MM.1S (cell line): ENCODE data around the gene DHRS11.

Experiments
- DNase-seq: peaks from one replicate; pipeline ENCODE4 v3.0.0-alpha.2; 2015
- H2AFZ ChIP-seq: fragments of 300-600 bp; sonication (generic); 2 replicates; pipeline ENCODE4 v1.6.0; 2016; ENCODE audit warnings: antibody characterized with exemption, low read length
- H3F3A ChIP-seq: fragments of 300-600 bp; sonication (generic); 2 replicates; pipeline ENCODE4 v1.6.1; 2016; ENCODE audit warnings: mild to moderate bottlenecking, antibody characterized with exemption, low read length, moderate library complexity, mixed read lengths; ENCODE audit not compliant: insufficient read depth
- H3K27ac ChIP-seq: fragments of 300-600 bp; sonication (generic); 2 replicates; pipeline ENCODE4 v1.5.1; 2016; ENCODE audit warnings: mild to moderate bottlenecking, low read length
- H3K27me3 ChIP-seq: fragments of 300-600 bp; sonication (generic); replicated peaks from 2 replicates; pipeline ENCODE4 v1.6.0; 2016; ENCODE audit warnings: low read length; ENCODE audit not compliant: insufficient read depth
- H3K36me3 ChIP-seq: fragments of 300-600 bp; sonication (generic); replicated peaks from 2 replicates; pipeline ENCODE4 v1.6.1; 2016; ENCODE audit warnings: mild to moderate bottlenecking, low read length, mixed read lengths; ENCODE audit not compliant: insufficient read depth
- H3K4me1 ChIP-seq: fragments of 300-600 bp; sonication (generic); 2 replicates; pipeline ENCODE4 v1.6.1; 2016; ENCODE audit warnings: low read length, mixed read lengths
- H3K4me2 ChIP-seq: fragments of 300-600 bp; sonication (generic); 2 replicates; pipeline ENCODE4 v1.6.0; 2016; ENCODE audit warnings: low read depth, low read length
- H3K4me3 ChIP-seq: fragments of 300-600 bp; sonication (generic); 2 replicates; pipeline ENCODE4 v1.5.1; 2016; ENCODE audit warnings: low read length, mixed read lengths
- H3K79me2 ChIP-seq: fragments of 300-600 bp; sonication (generic); 2 replicates; pipeline ENCODE4 v1.6.1; 2016; ENCODE audit warnings: mixed run types, low read length, mixed read lengths
- H3K9ac ChIP-seq: fragments of 300-600 bp; sonication (generic); 2 replicates; pipeline ENCODE4 v1.6.1; 2016; ENCODE audit warnings: low read length, mixed read lengths
- H3K9me2 ChIP-seq: fragments of 300-600 bp; sonication (generic); replicated peaks from 2 replicates; pipeline ENCODE4 v1.6.1; 2016; ENCODE audit warnings: mild to moderate bottlenecking, low read length, mixed read lengths; ENCODE audit not compliant: insufficient read depth
- H3K9me3 ChIP-seq: fragments of 300-600 bp; sonication (generic); replicated peaks from 2 replicates; pipeline ENCODE4 v1.6.1; 2016; ENCODE audit warnings: mild to moderate bottlenecking, low read length, mixed read lengths; ENCODE audit not compliant: insufficient read depth
- H4K20me1 ChIP-seq: fragments of 300-600 bp; sonication (generic); 2 replicates; pipeline ENCODE4 v1.6.1; 2016; ENCODE audit warnings: mild to moderate bottlenecking, low read length, moderate library complexity, mixed read lengths; ENCODE audit not compliant: insufficient read depth
- EZH2 ChIP-seq: fragments of 300-600 bp; sonication (generic); optimal IDR thresholded peaks from 2 replicates; pipeline ENCODE3; 2017; ENCODE audit warnings: low read depth, mild to moderate bottlenecking, antibody characterized with exemption, low read length, mixed read lengths
- EZH2phosphoT487 ChIP-seq: fragments of 300-600 bp; sonication (generic); IDR thresholded peaks from 2 replicates; pipeline ENCODE4 v1.6.1; 2018; ENCODE audit warnings: antibody characterized with exemption, low read length
- TF ChIP-seq, protein P1 (sequence below): fragments of 300-600 bp; sonication (generic); IDR thresholded peaks from 2 replicates; pipeline ENCODE4 v1.5.1; 2016; ENCODE audit warnings: antibody characterized with exemption, low read length, mixed read lengths

DHRS11 gene

DNA sequence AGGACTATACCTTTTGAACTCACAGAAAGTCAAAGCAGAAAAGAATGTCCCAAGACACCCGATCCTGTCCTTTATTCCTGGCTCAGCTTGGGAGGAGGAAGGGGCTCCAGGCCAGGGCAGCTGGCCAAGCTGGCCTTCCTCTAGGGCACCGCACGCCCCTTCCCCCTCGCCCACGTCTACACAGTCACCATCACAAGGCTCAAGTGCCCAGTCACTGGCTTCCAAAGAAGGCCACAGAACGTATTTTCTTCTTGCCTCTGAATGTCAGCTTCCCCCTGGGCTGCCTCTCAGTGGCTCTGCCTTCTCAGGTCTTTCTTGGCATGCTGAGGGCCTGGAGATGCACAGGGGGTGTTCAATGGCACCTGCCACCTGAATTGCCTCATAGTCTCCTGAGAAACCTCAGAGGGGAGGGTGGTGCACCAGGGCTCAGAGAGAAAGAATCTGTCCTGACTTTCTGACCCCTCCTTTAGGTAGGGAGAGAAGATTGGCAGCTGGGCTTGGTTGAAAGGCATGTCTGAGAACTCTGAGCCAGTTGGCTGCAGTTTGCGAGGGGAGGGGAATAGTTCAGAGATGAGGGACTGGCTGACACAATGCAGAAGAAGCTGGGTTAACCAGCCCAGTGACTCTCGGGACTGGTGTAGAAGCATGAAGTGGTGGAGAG lies 2.1 kb downstream of the DHRS11 start:
- TF ChIP-seq EZH2 (no peak), EZH2phosphoT487 (no peak)
- TF ChIP-seq, protein P1, sequence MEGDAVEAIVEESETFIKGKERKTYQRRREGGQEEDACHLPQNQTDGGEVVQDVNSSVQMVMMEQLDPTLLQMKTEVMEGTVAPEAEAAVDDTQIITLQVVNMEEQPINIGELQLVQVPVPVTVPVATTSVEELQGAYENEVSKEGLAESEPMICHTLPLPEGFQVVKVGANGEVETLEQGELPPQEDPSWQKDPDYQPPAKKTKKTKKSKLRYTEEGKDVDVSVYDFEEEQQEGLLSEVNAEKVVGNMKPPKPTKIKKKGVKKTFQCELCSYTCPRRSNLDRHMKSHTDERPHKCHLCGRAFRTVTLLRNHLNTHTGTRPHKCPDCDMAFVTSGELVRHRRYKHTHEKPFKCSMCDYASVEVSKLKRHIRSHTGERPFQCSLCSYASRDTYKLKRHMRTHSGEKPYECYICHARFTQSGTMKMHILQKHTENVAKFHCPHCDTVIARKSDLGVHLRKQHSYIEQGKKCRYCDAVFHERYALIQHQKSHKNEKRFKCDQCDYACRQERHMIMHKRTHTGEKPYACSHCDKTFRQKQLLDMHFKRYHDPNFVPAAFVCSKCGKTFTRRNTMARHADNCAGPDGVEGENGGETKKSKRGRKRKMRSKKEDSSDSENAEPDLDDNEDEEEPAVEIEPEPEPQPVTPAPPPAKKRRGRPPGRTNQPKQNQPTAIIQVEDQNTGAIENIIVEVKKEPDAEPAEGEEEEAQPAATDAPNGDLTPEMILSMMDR = no peak
- no peaks in the 10 kb centered on the region for H3K9me2 ChIP-seq
- no peaks in the 10 kb centered on the region for H3K9me3 ChIP-seq
- peaks cover 22% of the 10 kb centered on the region for H3F3A ChIP-seq
- no peak overlapping the region for H3K27ac ChIP-seq
- H3K4me2 ChIP-seq = no peak overlapping the region
- no peaks in the 10 kb centered on the region for H4K20me1 ChIP-seq
- H2AFZ ChIP-seq = no peak overlapping the region
- H3K4me1 ChIP-seq = peaks cover 5% of the 10 kb centered on the region; the same call in 1 of the 2 replicates
- no peak overlapping the region for H3K9ac ChIP-seq
- no peaks in the 10 kb centered on the region for H3K27me3 ChIP-seq
- H3K36me3 ChIP-seq = peaks cover 5% of the 10 kb centered on the region; the same call in 1 of the 2 replicates
- peaks cover 5% of the 10 kb centered on the region; the same call in 1 of the 2 replicates for H3K79me2 ChIP-seq
- no peak for DNase-seq
- H3K4me3 ChIP-seq = no peak overlapping the region

- H3K36me3 ChIP-seq = no peaks in the 10 kb centered on the region
- H3K9ac ChIP-seq = no peak overlapping the region
- no peaks in the 10 kb centered on the region for H3K9me2 ChIP-seq
- H3K4me1 ChIP-seq = peaks cover 5% of the 10 kb centered on the region; the same call in 1 of the 2 replicates
- no peak overlapping the region for H3K27ac ChIP-seq
- peaks cover 5% of the 10 kb centered on the region; the same call in 1 of the 2 replicates for H3K79me2 ChIP-seq
- TF ChIP-seq, protein P1 = no peak
- TF ChIP-seq EZH2phosphoT487 (no peak), EZH2 (no peak)
- peaks cover 14% of the 10 kb centered on the region for H3F3A ChIP-seq
- no peak overlapping the region for H3K4me3 ChIP-seq
- H2AFZ ChIP-seq = no peak overlapping the region
- no peaks in the 10 kb centered on the region for H3K27me3 ChIP-seq
- H4K20me1 ChIP-seq = no peaks in the 10 kb centered on the region
- no peaks in the 10 kb centered on the region for H3K9me3 ChIP-seq
- H3K4me2 ChIP-seq = no peak overlapping the region
- no peak for DNase-seq
Observed at GRCh38 chr17:36594626-36595401, 3.1 kb downstream of the DHRS11 start.

DNA sequence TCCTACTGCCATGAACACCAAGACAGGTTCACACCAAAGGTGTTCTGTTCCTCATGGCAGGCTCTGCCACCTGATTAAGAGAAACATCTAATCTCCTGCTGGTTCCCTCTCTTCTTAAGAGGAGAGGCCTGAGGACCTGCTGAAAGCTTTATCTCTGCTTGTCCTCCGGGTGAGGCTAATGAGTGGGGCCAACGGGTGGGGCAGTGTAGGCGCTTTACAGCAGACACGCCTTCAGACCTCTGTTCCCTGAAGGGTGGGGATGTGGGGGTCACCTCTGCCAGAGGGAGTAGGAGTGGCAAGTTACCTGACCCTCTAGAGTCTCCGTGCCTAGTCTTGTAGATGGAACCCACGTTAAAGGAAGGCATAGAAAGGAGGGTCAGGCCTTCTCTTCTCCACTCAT lies 5.5 kb downstream of the DHRS11 start:
- Histone ChIP-seq H3K9me2 (no peaks in the 10 kb centered on the region), H3K9me3 (no peaks in the 10 kb centered on the region), H3F3A (no peaks in the 10 kb centered on the region), H3K27me3 (no peaks in the 10 kb centered on the region), H3K4me2 (no peak overlapping the region), H3K4me1 (peaks cover 7% of the 10 kb centered on the region), H3K79me2 (peaks cover 12% of the 10 kb centered on the region), H3K27ac (no peak overlapping the region), H3K9ac (no peak overlapping the region), H4K20me1 (no peaks in the 10 kb centered on the region), H3K36me3 (no peaks in the 10 kb centered on the region), H2AFZ (no peak overlapping the region), H3K4me3 (no peak overlapping the region)
- DNase-seq = no peak
- no peak for TF ChIP-seq EZH2phosphoT487
- TF ChIP-seq EZH2 = no peak
- TF ChIP-seq, protein P1 = no peak
